A673 (cell line): Measurements from ENCODE around the gene POLE4.

ENCODE experiments used
- CTCF ChIP-seq: fragments of 300-800, 200-600 bp; sonication (generic); conservative IDR thresholded peaks from 2 replicates; pipeline ENCODE4 v1.5.1; 2017; ENCODE audit warnings: low read depth, mild to moderate bottlenecking, antibody characterized with exemption, low read length, moderate library complexity, mixed read lengths
- EZH2 ChIP-seq: fragments of 200-600 bp; sonication (generic); IDR thresholded peaks from 2 replicates; pipeline ENCODE4 v1.6.1; 2017; ENCODE audit warnings: borderline replicate concordance, low read depth, mild to moderate bottlenecking, mixed read lengths, antibody characterized with exemption, low read length; ENCODE audit not compliant: poor library complexity, severe bottlenecking

GRCh38 chr2:75018162-75018561 lies 59.7 kb downstream of the POLE4 start:
- TF ChIP-seq CTCF (no peak), EZH2 (no peak)
